ENCODE data around the gene COA7. TPM values are rescaled to one million over a fixed set of nuclear protein-coding genes. Genes with fewer than 3 reads are reported as not detected.
A peak's percentile ranks its signal among the peaks of the same experiment; 100 is the strongest.

COA7 gene
- total and polyA plus RNA-seq, 12 donors = 3.9 to 22.4 (median 14.8) TPM

DNA sequence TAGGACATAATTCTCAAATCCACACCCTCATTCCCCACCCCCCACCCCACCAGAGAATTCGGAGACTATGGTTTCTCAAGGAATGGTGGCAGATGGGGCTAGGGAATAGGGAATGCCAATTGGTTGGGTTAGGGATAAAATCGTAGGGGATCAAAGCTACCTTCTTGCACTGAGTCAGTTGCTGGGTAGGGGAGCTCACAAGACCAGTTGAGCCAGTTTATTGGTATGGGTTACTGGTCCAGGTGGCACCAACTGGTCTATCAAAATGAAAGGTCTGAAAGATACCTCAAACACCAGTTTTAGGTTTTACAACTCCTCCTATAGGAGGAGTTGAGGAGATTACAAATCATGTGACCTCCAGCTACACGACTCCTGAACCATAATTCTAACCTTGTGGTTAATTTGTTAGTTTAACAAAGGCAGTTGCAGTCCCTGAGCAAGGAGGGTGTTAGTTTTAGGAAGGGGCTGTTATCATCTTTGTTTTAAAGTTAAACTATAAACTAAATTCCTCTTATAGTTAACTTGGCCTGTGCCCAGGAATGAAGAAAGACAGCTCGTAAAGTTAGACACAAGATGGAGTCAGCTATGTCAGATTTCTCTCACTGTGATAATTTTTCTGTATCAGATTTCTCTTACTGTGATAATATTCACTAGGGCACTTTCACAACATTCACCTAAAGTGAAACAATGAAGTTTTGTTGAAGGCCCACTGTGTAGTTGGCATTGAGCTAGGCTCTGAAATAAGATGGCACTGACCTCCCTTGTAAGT, 62.6 kb downstream of the COA7 start:
- 86 to 89% methylated on average over 4 of the region's 4 CpGs for WGBS, 2 donors
- H3K36me3 ChIP-seq = no peaks in the 10 kb centered on the region
- H3K4me3 ChIP-seq = no peak overlapping the region
- H3K27ac ChIP-seq = peak overlapping the region in 1 of 10 donors; percentile 65
- intact Hi-C loops (cut with DNase I) = loop anchor here in 1 of 10 donors (10.0 kb wide), 1 partner anchor 81 kb away; the partner anchor contains the start of gene TUT4
- peaks cover 0 to 40% (median 8%) of the 10 kb centered on the region in 9 donors for H3K4me1 ChIP-seq
- DNase-seq = no peak
- H3K27me3 ChIP-seq = peaks cover 11 to 37% (median 31%) of the 10 kb centered on the region in 7 donors
- no peaks in the 10 kb centered on the region for H3K9me3 ChIP-seq
- no peak for ATAC-seq
- TF ChIP-seq, protein P1, sequence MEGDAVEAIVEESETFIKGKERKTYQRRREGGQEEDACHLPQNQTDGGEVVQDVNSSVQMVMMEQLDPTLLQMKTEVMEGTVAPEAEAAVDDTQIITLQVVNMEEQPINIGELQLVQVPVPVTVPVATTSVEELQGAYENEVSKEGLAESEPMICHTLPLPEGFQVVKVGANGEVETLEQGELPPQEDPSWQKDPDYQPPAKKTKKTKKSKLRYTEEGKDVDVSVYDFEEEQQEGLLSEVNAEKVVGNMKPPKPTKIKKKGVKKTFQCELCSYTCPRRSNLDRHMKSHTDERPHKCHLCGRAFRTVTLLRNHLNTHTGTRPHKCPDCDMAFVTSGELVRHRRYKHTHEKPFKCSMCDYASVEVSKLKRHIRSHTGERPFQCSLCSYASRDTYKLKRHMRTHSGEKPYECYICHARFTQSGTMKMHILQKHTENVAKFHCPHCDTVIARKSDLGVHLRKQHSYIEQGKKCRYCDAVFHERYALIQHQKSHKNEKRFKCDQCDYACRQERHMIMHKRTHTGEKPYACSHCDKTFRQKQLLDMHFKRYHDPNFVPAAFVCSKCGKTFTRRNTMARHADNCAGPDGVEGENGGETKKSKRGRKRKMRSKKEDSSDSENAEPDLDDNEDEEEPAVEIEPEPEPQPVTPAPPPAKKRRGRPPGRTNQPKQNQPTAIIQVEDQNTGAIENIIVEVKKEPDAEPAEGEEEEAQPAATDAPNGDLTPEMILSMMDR (IDR thresholded peaks at IDR 0.05) = no peak

Other genes with a start within 250 kb of the COA7 start
- 10 to 100 TPM; 25.5 to 40.6 (median 32.5) TPM for gene TUT4, start 145.3 kb downstream of the COA7 start, total RNA-seq
- gene TUT4, start 145.3 kb downstream of the COA7 start, polyA plus RNA-seq = 10 to 100 TPM; 16.9 to 26.6 TPM
- 10 to 100 TPM in 1 of 10 donors, 1 to 10 TPM in 9; 3.3 to 14.6 (median 6.5) TPM for gene GPX7, start 96.0 kb downstream of the COA7 start, total RNA-seq
- 10 to 100 TPM in 1 of 2 donors, 1 to 10 TPM in 1; 7.5 to 22.9 TPM for gene GPX7, start 96.0 kb downstream of the COA7 start, polyA plus RNA-seq
- under 1 TPM in 2 of 10 donors, not detected in 8; 0.10 to 0.19 TPM for gene SHISAL2A, start 65.2 kb downstream of the COA7 start, total RNA-seq
- under 1 TPM in 1 of 2 donors, not detected in 1; 0.22 TPM for gene SHISAL2A, start 65.2 kb downstream of the COA7 start, polyA plus RNA-seq
- gene ZYG11B, start 28.1 kb upstream of the COA7 start, total RNA-seq = 10 to 100 TPM; 48.6 to 84.3 (median 66.3) TPM
- 10 to 100 TPM in 1 of 2 donors, 1 to 10 TPM in 1; 9.1 to 17.1 TPM for gene ZYG11B, start 28.1 kb upstream of the COA7 start, polyA plus RNA-seq
- under 1 TPM in 1 of 10 donors, not detected in 9; 0.07 TPM for gene ZYG11A, start 144.4 kb upstream of the COA7 start, total RNA-seq
- not detected for gene ZYG11A, start 144.4 kb upstream of the COA7 start, polyA plus RNA-seq
- gene ECHDC2, start 223.4 kb upstream of the COA7 start, total RNA-seq = 100 to 1,000 TPM in 9 of 10 donors, 10 to 100 TPM in 1; 74.6 to 148 (median 114) TPM
- gene ECHDC2, start 223.4 kb upstream of the COA7 start, polyA plus RNA-seq = 100 to 1,000 TPM in 1 of 2 donors, 10 to 100 TPM in 1; 54.0 to 247 TPM
- 100 to 1,000 TPM; 117 to 149 (median 133) TPM for gene SCP2, start 228.9 kb upstream of the COA7 start, total RNA-seq
- gene SCP2, start 228.9 kb upstream of the COA7 start, polyA plus RNA-seq = 100 to 1,000 TPM in 1 of 2 donors, 10 to 100 TPM in 1; 82.3 to 120 TPM